HCEC 1CT (cell line): ENCODE data around the gene HDAC9.

ENCODE experiments used
- DNase-seq: peaks from one replicate; pipeline ENCODE4 v3.0.0-alpha.2; 2017

Gene HDAC9

DNA sequence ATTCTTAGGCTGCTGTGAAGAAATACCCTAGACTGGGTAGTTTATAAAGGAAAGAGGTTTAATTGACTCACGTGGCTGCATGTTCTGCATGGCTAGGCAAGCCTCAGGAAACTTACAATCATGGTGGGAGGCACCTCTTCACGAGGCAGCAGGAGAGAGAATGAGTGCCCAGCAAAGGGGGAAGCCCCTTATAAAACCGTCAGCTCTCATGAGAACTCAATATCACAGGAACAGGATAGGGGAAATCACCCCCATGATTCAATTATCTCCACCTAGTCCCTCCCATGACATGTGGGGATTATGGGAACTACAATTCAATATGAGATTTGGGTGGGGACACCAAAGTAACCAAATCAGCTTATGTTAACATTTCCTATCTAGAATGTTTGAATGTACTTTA is 362.7 kb downstream of the HDAC9 start:
- DNase-seq = no peak

DNA sequence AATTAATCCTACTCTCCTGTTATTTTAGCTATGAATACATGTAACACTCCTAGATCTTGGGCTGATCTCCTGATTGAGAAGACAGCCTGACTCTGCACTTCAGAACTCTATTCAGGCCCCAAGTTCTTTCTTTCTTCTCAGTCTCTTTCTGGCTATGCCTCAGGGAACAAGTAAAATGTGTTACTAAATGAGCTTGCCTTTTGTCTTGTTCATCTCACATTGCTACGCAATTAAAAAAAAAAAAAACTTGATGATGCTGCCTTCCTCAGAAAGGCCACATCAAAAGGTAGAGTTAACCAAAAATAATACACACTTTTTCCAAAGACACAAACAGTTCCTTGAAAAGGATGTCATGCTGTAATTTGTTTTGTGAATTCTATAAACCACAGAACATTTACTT is 363.8 kb downstream of the HDAC9 start:
- peak; percentile 18 for DNase-seq

DNA sequence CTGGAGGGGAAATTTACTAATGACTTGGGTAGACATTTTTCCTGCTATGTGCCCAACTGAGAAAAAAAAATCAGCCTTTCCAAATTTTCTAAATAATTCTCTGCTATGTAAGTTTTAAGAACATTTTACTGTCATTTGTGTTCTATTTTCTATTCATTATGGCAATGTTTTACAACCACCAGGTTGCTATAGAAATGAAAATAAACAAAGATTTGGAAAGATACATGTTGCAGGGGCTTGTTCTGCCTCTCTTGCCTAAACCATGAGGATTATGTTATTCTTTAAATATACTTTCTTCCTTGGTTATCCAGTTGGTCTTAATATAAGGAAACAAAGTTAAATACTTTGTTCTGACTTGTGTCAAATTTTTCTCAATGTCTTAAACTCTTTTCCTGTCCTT is 364.7 kb downstream of the HDAC9 start:
- no peak for DNase-seq

DNA sequence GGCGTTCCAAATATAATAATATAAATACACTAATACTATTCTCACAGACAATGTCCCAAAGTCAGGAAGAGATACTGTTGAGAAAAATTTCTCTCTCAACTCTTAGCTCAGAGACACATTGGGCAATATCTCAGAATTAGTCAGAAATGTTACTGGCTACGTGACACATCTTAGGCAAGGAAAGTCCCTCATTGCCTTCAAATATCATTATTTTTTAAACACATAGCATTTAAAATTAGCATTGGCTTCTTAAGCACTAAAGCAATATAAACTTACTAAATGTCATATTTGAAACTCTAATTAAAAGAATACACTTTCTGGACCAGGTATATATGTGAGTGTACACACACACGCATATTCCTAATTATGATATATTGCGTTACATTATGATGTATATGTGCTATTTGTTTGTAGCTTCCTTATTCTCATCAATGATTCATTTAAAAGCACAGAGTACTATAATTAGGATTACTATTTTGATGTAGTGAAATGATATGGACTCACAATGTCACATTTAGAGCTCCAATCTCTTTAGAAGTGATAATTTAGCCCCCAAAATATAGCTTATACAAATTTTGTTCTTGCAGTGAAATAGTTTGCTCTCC is 366.1 kb downstream of the HDAC9 start:
- DNase-seq = peak; percentile 73

DNA sequence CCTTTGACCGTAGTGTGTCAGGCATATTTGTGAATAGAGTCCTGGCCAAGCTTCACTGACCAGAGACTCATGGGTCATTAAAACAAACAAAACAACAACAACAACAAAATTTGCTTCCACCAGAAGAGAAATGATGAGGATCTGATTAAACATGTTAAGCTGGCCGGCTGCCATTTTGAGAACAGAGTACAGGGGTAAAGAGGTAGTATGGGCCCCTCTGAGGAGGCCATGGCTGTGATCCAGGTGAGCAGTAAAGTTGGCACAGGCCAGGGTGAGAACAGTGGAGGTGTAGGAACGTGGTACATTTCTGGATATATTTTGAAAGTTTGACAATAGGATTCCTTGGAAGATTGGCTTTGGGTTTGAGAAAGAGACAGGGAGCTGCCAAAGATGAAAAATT is 369.4 kb downstream of the HDAC9 start:
- no peak for DNase-seq

DNA sequence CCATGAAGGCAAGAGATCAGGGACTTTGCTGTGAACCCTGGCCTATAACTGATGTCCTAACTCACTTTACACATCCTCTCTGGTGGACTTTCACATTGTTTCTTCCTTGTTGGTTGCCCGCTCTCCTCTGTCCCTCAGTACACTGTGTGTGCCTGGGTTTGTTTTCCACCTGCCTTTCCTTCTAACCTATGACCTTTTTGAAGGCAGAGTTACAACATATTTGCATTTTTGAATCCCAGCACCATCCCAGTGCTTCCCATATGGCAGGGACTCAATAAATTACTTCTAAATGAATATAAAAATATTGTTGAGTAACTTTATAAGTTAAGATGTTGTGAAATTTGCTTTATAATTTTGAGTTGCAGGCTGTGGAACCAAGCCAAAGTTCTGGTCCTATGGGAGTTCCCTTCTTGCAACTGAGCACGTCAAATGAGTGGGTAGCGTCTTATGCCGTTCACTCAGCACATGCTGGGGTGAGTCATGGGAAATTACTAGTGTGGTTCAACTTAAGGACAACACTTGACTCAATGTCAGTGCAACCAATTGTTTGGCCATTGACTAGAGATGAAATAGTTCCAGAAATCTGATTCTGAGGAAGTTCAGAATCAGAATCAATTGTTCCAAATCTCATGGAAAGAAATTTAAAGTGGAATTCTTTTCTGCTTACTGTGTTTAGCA is 370.9 kb downstream of the HDAC9 start:
- peak; percentile 99 for DNase-seq

DNA sequence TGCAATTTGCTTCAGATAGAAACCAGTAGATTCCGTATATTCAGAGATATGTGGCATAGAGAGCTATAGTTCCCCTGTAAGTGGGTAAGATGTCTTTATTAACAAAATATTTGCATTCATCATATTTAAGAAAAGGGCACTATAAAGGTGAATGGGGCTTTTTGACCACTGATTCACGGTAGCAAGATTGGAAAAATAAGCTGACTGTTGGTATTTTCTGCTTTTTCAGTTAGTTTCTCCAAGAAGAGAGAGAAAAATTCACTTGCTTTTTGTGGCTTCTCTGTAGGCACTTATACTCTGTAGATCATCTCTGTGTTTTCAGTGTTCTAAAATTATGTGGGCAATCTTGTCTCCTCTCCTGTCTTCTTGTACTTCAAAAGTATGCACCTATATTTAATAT is 376.8 kb downstream of the HDAC9 start:
- DNase-seq = no peak

DNA sequence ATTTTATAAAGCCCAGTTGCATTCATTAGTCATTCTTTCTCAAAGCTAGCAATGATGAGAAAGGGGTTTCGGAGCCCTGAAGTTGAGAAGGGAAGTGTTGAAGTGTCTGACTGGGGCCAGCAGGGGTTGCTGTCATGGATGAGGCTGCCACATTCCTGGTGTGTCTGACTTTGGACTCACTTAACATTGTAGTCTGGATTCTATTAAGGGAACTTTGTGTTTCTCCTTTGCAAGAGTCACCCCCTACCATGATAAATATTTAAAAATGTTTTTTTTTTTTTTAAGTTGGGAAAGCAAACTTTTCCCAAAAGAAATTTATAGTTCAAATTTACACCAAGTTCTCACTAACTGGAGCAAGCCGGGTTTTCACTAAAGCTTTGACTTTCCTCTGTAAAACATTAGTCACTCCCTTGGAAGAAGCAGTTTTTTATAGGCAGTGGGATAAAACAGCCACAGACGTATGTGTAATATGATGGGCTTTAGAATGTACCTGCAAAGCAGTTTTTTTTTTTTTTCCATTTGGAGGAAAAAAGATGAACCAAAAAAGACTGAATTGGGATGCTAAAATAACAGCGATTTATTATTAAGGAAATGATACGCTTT is 378.3 kb downstream of the HDAC9 start:
- DNase-seq = peak; percentile 40

DNA sequence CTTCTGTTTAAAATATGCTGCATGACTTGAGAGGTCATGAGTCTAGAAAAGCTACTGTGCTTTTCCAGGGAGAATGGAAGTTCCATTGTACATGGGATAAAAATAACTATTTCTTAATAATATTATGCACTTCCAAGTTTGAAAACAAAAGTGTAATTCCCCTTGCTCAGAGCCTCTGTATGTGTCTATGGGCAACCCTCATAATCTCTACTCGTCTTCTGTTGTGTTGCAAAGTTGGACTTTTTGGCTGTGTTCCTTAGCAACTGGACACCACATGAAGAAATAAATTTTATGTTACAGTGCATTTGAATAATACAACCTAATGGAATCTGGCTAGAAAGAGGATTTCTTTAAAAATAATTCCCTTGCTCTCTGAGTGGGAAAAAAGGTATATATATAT is 379.3 kb downstream of the HDAC9 start:
- DNase-seq = no peak

DNA sequence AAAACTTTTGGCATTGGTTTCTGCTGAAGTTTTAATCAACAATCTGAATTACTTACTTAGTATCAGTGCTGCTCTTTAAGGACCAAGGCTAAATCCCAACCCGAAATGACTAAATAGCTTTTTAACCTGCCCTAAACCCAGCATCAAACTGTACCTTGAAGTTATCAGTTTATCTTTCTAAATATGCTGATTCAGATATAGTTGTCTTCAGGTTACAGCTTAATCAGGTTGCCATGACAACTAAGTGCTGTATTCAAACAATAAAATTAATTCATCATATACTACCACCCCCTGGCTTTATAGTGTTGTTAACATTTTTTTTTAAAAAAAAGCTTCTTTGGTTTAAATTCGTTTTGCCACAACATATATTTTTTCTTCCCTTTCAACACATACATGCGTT is 382.3 kb downstream of the HDAC9 start:
- no peak for DNase-seq

DNA sequence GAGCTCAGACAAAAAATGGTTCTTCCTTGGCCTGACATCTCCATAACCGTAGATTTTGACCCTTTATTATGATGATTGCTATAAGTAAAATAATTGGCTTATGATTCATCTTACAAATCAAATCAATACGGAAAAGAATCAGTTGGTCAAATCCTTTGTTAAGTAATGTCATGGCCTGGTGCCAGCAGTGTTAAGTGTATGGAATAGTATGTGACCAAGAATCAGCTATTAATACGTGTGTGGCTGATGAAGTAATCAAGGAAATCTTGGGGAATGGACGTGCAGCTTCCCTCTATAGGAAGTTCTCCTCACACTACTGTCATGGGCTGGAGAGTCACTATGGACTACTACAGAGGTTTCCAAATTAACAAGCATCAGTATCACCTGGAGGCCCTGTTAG is 391.3 kb downstream of the HDAC9 start:
- DNase-seq = no peak

DNA sequence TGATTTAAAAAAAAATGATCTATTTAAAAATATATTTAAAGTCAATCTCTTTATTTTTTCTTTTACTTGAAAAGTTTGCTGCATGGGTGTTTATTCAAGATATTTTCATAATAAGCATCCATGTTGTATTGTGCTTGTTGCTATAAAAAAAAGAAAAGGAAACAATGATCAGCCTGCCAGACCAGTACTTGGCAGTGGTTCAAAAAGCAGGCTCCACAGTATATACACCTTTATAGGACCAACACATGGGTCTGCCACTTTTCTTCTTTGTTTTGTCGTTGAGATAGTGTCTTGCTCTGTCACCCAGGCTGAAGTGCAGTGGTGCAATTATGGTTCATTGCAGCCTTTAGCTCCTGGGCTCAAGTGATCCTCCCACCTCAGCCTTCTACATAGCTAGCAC is 393.9 kb downstream of the HDAC9 start:
- DNase-seq = no peak

DNA sequence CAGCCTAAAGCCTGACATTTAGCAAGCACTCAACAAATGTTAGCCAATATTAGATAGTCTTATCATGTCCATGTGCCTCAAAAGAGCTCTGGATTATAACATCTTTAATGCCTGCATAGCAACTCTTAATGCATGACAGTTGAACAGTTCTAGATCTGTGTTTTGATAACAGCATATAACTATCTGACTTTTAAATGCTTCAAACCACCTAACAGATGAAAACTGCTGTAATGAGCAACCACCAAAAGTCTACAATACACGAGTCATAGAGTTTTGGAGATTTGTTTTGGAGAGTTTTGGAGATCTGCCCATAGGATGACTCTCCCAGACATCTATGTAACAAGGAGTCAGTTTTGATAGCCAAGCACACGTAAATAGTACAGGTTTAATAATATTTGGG is 394.6 kb downstream of the HDAC9 start:
- peak; percentile 87 for DNase-seq

DNA sequence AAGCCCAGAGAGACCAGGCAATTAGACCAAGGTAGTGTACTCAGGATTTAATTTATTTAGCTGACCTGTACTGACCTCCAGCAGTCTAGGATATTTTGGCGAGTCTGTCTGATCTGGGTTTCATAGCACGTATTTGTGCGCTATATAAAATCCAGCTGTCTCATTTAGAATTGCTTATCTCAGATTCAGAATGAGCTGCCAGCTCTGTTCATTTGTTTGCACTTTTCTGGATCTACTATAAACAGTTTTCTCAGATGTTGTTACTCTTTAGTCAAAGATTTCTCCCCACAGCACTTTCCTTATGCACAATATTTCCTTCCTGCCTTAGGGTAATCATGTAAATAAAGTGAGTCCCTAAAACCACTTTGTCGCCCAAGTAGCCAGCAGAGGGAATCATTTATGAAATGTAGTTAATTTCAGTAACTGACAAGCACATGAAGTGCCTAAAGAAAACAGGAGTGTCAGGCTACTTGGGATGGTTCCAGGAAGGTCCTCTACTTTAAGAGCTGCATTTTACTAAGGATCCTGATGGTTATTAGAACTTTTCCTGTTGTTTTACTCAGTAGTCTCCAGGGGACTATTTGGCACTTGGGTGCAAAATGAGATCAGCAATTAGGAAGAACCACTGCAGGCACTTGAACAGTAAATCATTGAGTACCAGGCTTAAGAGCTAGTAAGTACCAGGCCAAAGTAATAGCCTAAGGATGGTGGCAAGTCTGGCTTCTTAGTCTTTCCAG is 395.5 kb downstream of the HDAC9 start:
- DNase-seq = no peak

DNA sequence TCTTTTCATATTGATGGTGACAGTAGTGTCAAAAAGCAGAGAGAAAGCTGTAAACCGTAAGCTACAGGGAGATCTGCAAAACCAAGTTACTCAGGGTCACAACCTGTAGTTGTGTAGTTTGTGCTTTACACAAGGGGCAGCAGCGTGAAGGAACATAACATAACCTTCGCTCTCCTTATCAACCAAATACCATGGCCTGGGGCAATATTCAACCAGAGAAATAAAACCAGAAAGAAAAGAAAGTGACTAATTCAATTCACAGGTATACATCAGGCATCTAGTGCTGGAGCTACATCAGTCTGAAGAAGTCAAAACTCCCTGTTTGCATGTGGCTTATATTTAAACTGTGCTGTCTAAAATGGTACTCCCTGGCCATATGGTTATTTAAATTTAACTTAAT is 397.6 kb downstream of the HDAC9 start:
- DNase-seq = no peak

DNA sequence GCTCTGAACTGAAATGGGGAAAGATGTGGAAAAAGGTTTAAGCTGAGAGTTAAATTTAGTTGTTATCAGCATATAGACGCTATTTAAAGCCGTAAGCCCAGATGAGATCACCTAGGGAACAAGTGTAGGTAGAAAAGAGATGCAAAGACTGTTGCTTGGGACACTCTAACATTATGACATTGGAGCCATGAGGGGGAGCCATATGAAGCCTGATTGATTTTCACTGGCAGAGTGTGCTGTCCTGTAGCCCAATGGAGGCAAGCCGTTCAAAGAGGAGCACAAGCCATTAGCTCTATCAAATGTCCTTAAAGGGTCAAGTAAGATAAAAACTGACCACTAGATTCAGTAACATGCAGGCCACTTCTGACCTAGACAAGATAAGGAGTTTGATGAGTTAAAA is 398.6 kb downstream of the HDAC9 start:
- DNase-seq = no peak

DNA sequence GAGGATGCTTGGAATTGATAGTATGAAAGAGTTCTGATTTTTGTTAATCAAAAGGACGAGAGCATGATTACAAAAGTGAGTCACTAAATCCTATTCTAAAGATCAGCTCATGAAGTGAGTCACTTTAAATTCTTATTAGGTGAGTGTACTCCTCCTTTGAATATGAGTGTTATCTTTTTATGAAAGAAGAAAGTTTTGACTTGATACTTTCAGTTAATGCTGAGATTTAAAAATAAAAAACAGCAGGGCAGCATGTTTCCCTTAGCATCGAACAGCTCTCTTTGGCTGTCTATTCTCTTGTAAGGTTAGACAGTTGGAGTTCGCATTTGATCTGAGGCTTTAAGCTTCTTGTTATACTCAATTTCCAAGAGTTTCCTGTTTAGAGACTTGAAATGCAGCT is 399.9 kb downstream of the HDAC9 start:
- DNase-seq = peak; percentile 86

DNA sequence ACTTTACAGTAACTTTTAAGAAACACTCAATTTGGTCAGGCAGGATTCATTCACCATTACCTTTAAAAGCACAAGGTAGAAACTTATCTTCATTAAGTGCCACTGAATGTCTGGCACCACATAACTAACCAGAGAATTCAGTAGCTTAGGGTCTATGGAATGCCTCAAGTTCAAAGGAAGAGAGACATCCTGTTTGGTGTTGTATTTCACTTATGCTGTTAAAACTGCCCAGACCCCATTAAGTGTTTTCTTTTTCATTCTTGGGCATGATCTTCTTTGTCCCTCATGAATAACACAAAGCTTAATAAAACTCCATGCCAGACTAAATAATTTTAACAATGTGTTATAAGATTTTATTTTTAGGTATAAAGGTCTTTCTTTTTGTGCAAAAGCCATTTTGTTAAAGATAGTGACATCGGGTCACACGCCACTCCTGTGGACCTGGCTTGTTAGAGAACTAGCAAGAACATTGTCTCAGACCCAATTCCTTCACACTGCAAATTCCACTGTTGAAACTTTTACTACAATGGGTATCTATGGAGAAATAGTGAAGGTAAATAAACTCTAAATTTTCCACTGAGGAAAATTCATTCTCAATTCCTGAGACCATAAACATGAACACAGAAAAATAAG is 400.9 kb downstream of the HDAC9 start:
- DNase-seq = no peak

DNA sequence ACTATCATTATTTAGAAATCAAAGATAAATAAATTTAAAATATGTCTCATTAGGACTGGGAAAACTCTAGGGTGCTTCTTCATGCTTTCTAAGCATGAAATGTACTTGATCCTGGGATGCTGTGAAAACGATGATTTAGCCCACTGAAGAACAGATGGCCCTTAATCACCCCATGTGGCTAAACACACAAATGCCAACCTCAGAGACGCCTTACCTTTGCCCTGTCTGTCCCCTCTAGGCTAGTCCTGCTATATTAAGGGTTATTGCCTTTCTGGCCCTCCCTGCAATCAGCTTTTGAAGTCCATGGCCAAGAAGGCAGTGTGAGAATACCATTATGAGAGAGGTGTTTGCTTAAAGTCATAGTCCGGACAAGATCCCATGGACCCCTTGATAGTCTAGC is 404.7 kb downstream of the HDAC9 start:
- no peak for DNase-seq

DNA sequence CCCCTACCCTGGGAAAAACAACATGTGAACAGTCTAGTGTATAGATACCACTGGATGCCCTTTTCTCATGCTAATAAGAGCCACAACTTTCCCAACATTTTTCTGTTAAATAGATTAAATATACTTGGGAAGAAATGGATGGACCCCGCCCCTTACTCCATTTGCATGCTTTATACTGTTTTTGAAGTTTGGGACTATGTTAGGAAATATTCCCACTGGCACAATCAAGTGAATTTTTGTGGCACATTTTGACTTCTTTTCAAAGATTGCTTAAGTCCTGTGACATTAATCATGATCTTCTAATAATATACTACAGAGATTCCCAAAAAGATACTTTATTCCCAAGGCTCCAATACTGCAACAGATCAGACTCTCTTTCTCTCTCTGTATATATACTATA is 405.3 kb downstream of the HDAC9 start:
- DNase-seq = no peak

DNA sequence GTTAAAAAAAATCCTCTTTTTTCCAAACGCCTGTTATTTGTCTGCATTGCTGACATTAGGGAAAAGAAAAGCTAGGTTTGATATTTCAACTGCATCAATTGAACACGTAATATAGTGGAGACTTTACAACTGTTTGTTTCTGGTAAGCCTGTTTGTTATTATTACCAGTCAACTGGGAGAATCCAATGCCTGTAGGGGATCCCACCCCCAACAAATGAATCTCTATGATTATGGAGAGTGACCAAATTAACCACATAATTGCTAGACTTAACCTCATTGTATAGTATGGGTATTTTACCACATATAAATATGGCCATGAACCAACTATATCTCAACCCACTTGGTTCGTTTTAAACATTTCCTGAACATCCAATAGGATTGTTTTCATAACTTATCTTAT is 405.8 kb downstream of the HDAC9 start:
- DNase-seq = no peak

DNA sequence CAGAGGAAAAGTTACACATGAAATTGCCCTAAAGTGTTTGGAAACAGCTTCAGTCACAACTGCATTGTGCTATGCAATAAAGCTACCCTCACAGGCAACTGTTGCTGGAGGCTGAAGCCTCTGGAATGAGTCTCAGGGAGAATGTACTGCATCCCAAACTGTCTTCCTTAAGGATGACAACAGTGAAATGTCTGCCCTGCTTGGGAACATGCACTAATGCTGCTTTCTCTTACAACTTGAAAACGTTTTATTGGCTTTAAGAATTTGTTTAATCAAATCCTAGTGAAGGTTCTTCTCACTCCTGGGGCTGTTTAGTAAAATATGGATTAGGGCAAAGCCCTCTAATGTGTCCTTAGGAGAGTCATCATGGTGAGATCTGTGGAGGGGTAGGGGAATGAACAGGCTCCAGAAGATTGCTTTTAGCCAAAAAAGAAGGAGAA is 406.5 kb downstream of the HDAC9 start:
- DNase-seq = no peak

DNA sequence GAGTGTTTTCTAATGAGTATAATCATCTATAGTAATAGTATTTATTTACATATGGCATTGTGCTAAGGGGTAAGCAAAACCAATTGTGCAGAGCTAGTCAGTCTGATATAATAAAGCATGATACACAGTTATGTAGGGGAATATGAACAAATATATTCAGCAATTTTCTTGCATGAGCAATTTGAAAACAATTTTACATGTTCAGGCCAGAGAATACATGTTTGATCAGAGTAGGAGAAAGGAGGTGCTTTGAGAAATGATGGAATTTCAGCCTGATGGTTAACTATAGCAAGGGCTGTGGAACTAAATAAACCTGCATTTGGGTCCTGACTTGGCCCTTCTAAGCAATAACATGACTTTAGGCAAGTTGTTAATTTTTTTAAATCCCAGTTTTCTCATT is 407.3 kb downstream of the HDAC9 start:
- DNase-seq = no peak

DNA sequence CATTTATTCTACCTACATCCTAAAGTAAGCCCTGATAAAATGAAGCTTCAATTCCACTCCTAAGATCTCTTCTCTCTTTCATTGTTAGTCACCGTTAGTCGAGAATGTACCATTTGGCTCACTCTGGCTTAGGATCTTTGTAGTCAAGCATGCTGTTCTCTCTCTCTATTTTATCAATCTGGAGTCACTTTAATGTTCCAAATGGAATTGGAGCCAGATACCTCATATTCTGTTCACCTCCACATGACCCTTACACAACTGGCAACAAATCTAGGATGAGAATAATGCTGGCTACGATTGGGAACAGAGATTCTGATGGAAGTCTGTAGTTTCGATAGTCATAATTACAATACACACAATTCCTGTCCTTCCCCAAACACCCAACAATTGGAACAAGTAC is 408.1 kb downstream of the HDAC9 start:
- DNase-seq = no peak
